K562 (cell line): ENCODE measurements around the gene HAP1. TPM values are rescaled to one million over a fixed set of nuclear protein-coding genes. Genes with fewer than 3 reads are reported as not detected.

Experiments used
- MTA1 ChIP-seq: fragments of 450-650 bp; IDR thresholded peaks from 2 replicates; pipeline ENCODE4 v1.6.1; 2017; ENCODE audit warnings: borderline replicate concordance
- POLR2H ChIP-seq: IDR thresholded peaks from 2 replicates; pipeline ENCODE4 v1.6.1; 2016; ENCODE audit warnings: missing genetic modification characterization, low read depth, mild to moderate bottlenecking, control low read depth, missing compliant biosample characterization, moderate library complexity
- PTTG1 ChIP-seq: fragments of 450-650 bp; IDR thresholded peaks from 2 replicates; pipeline ENCODE4 v1.6.1; 2016; ENCODE audit warnings: low read depth, mild to moderate bottlenecking, missing genetic modification characterization, missing compliant biosample characterization
- SIX5 ChIP-seq, 2 experiments: IDR thresholded peaks; 2 replicates each; pipeline ENCODE4 v1.6.1; 2011; ENCODE audit warnings: low read length in 2 of 2, borderline replicate concordance in 1 of 2, low read depth in 1 of 2, mild to moderate bottlenecking in 1 of 2, moderate library complexity in 1 of 2; ENCODE audit not compliant: insufficient read depth in 1 of 2
- polyA plus RNA-seq, 8 experiments: library from polyadenylated mRNA; depleted of rRNA in 4 of 8; stranded (reverse) in 5 of 8; unstranded in 3 of 8; fragments of >200 nt; fragmentation: Nextera tagmentation in 2 of 8; fragmentation: Illumina TruSeq in 1 of 8; extraction: Ambion mirVana in 2 of 8; extraction: Trizol in 1 of 8; gene quantifications; 2 replicates each; pipeline versions ENCODE4 v1.2.1 to v1.2.3, GENCODE V29; 2011 to 2014; ENCODE audit warnings: inconsistent platforms in 1 of 8, missing spikeins in 1 of 8
- total RNA-seq, 7 experiments: library from RNA; depleted of rRNA in 6 of 7; stranded (reverse); fragments of >200 nt in 6 of 7; fragmentation: Illumina TruSeq in 2 of 7; extraction: Trizol in 2 of 7; gene quantifications; 2 replicates each; pipeline versions ENCODE4 v1.2.1 to v1.2.3, GENCODE V29; 2011 to 2021; ENCODE audit warnings: low replicate concordance in 1 of 7
- TF ChIP-seq, protein P1 (sequence below), 2 experiments: fragments of 450-650 bp; IDR thresholded peaks; 2 replicates each; pipeline ENCODE4 v1.6.1; 2018; ENCODE audit warnings: mild to moderate bottlenecking in 2 of 2, low read depth in 1 of 2; ENCODE audit not compliant: partially characterized antibody in 2 of 2
- TF ChIP-seq, protein P2 (sequence below): fragments of 250-450 bp; sonication (Bioruptor Pico); IDR thresholded peaks from 2 replicates; pipeline ENCODE4 v1.5.0; 2020; ENCODE audit warnings: mild to moderate bottlenecking, borderline replicate concordance
- TF ChIP-seq, protein P3 (sequence below): fragments of 250-450 bp; sonication (Bioruptor Pico); IDR thresholded peaks from 2 replicates; pipeline ENCODE4 v1.8.0; 2021; ENCODE audit warnings: moderate library complexity, mild to moderate bottlenecking, inconsistent platforms
- TF ChIP-seq, protein P4 (sequence below): fragments of 450-650 bp; IDR thresholded peaks from 2 replicates; pipeline ENCODE4 v1.6.1; 2016; ENCODE audit warnings: mild to moderate bottlenecking, moderate library complexity

Gene HAP1
- total and polyA plus RNA-seq, 9 of the 15 experiments (the other 6 are each of a cell fraction or from before 2014, with no cell fraction given), result under 0.01 to 0.09 (median 0.04) TPM; not detected in 6

DNA sequence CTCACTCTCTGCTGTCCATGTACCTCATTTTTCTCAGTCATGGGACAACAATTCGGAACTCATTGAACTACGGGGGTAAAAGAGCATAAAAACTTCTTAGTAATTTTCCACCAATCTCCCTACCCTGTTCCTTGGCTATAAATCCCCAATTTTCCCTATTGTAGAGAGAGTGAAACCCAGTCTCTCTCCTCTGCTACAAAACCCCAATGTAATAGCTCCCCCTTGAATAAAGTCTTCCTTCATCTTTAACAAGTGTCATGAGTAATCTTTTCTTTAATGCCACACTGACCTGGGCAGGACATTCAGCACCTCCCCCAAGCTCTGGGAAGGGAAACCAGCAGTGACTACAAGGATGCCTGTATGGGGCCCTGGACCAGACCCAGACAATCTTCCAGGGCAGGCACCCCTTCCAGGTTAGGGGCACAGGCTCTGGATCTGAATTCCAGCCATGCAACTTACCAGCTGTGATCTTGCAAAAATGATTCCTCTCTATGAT lies 56.0 kb downstream of the HAP1 start (continued):
- TF ChIP-seq, protein P1, sequence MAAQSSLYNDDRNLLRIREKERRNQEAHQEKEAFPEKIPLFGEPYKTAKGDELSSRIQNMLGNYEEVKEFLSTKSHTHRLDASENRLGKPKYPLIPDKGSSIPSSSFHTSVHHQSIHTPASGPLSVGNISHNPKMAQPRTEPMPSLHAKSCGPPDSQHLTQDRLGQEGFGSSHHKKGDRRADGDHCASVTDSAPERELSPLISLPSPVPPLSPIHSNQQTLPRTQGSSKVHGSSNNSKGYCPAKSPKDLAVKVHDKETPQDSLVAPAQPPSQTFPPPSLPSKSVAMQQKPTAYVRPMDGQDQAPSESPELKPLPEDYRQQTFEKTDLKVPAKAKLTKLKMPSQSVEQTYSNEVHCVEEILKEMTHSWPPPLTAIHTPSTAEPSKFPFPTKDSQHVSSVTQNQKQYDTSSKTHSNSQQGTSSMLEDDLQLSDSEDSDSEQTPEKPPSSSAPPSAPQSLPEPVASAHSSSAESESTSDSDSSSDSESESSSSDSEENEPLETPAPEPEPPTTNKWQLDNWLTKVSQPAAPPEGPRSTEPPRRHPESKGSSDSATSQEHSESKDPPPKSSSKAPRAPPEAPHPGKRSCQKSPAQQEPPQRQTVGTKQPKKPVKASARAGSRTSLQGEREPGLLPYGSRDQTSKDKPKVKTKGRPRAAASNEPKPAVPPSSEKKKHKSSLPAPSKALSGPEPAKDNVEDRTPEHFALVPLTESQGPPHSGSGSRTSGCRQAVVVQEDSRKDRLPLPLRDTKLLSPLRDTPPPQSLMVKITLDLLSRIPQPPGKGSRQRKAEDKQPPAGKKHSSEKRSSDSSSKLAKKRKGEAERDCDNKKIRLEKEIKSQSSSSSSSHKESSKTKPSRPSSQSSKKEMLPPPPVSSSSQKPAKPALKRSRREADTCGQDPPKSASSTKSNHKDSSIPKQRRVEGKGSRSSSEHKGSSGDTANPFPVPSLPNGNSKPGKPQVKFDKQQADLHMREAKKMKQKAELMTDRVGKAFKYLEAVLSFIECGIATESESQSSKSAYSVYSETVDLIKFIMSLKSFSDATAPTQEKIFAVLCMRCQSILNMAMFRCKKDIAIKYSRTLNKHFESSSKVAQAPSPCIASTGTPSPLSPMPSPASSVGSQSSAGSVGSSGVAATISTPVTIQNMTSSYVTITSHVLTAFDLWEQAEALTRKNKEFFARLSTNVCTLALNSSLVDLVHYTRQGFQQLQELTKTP (IDR thresholded peaks at IDR 0.05; ENCODE audit: low read depth in 1 of 2, partially characterized antibody in 2 of 2), result peak; percentile 69 to 86
- TF ChIP-seq, protein P2, sequence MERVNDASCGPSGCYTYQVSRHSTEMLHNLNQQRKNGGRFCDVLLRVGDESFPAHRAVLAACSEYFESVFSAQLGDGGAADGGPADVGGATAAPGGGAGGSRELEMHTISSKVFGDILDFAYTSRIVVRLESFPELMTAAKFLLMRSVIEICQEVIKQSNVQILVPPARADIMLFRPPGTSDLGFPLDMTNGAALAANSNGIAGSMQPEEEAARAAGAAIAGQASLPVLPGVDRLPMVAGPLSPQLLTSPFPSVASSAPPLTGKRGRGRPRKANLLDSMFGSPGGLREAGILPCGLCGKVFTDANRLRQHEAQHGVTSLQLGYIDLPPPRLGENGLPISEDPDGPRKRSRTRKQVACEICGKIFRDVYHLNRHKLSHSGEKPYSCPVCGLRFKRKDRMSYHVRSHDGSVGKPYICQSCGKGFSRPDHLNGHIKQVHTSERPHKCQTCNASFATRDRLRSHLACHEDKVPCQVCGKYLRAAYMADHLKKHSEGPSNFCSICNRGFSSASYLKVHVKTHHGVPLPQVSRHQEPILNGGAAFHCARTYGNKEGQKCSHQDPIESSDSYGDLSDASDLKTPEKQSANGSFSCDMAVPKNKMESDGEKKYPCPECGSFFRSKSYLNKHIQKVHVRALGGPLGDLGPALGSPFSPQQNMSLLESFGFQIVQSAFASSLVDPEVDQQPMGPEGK (CRISPR knock-in tag), result peak; percentile 97
- TF ChIP-seq MTA1, result peak; percentile 52; the same call in 1 of the 2 replicates
- TF ChIP-seq, protein P3, sequence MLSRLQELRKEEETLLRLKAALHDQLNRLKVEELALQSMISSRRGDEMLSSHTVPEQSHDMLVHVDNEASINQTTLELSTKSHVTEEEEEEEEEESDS (CRISPR knock-in tag), result peak; percentile 93
- TF ChIP-seq PTTG1, result no peak
- peak; percentile 97 for TF ChIP-seq POLR2H (tag)
- TF ChIP-seq, protein P4, sequence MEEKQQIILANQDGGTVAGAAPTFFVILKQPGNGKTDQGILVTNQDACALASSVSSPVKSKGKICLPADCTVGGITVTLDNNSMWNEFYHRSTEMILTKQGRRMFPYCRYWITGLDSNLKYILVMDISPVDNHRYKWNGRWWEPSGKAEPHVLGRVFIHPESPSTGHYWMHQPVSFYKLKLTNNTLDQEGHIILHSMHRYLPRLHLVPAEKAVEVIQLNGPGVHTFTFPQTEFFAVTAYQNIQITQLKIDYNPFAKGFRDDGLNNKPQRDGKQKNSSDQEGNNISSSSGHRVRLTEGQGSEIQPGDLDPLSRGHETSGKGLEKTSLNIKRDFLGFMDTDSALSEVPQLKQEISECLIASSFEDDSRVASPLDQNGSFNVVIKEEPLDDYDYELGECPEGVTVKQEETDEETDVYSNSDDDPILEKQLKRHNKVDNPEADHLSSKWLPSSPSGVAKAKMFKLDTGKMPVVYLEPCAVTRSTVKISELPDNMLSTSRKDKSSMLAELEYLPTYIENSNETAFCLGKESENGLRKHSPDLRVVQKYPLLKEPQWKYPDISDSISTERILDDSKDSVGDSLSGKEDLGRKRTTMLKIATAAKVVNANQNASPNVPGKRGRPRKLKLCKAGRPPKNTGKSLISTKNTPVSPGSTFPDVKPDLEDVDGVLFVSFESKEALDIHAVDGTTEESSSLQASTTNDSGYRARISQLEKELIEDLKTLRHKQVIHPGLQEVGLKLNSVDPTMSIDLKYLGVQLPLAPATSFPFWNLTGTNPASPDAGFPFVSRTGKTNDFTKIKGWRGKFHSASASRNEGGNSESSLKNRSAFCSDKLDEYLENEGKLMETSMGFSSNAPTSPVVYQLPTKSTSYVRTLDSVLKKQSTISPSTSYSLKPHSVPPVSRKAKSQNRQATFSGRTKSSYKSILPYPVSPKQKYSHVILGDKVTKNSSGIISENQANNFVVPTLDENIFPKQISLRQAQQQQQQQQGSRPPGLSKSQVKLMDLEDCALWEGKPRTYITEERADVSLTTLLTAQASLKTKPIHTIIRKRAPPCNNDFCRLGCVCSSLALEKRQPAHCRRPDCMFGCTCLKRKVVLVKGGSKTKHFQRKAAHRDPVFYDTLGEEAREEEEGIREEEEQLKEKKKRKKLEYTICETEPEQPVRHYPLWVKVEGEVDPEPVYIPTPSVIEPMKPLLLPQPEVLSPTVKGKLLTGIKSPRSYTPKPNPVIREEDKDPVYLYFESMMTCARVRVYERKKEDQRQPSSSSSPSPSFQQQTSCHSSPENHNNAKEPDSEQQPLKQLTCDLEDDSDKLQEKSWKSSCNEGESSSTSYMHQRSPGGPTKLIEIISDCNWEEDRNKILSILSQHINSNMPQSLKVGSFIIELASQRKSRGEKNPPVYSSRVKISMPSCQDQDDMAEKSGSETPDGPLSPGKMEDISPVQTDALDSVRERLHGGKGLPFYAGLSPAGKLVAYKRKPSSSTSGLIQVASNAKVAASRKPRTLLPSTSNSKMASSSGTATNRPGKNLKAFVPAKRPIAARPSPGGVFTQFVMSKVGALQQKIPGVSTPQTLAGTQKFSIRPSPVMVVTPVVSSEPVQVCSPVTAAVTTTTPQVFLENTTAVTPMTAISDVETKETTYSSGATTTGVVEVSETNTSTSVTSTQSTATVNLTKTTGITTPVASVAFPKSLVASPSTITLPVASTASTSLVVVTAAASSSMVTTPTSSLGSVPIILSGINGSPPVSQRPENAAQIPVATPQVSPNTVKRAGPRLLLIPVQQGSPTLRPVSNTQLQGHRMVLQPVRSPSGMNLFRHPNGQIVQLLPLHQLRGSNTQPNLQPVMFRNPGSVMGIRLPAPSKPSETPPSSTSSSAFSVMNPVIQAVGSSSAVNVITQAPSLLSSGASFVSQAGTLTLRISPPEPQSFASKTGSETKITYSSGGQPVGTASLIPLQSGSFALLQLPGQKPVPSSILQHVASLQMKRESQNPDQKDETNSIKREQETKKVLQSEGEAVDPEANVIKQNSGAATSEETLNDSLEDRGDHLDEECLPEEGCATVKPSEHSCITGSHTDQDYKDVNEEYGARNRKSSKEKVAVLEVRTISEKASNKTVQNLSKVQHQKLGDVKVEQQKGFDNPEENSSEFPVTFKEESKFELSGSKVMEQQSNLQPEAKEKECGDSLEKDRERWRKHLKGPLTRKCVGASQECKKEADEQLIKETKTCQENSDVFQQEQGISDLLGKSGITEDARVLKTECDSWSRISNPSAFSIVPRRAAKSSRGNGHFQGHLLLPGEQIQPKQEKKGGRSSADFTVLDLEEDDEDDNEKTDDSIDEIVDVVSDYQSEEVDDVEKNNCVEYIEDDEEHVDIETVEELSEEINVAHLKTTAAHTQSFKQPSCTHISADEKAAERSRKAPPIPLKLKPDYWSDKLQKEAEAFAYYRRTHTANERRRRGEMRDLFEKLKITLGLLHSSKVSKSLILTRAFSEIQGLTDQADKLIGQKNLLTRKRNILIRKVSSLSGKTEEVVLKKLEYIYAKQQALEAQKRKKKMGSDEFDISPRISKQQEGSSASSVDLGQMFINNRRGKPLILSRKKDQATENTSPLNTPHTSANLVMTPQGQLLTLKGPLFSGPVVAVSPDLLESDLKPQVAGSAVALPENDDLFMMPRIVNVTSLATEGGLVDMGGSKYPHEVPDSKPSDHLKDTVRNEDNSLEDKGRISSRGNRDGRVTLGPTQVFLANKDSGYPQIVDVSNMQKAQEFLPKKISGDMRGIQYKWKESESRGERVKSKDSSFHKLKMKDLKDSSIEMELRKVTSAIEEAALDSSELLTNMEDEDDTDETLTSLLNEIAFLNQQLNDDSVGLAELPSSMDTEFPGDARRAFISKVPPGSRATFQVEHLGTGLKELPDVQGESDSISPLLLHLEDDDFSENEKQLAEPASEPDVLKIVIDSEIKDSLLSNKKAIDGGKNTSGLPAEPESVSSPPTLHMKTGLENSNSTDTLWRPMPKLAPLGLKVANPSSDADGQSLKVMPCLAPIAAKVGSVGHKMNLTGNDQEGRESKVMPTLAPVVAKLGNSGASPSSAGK, result 0 out of 2 replicates have a peak, but pooled peaks have one; percentile 20
- TF ChIP-seq SIX5 (IDR thresholded peaks at IDR 0.05; ENCODE audit: borderline replicate concordance in 1 of 2, insufficient read depth in 1 of 2, low read depth in 1 of 2, low read length in 2 of 2), result 0 out of 4 replicates have a peak, but pooled peaks of 1 of the 2 experiments have one; percentile 16
